ENCODE measurements around the gene NT5C3B. TPM values are rescaled to one million over a fixed set of nuclear protein-coding genes. Genes with fewer than 3 reads are reported as not detected.

Gene NT5C3B
- total RNA-seq, 4 donors from 2014 or later: 26.7 to 54.4 (median 49.2) TPM

- no peak for TF ChIP-seq CTCF (IDR thresholded peaks at IDR 0.05; ENCODE audit: low read depth)
Measured at GRCh38 chr17:41792845-41793783, 42.9 kb downstream of the NT5C3B start.

GRCh38 chr17:41787021-41787418 lies 49.0 kb downstream of the NT5C3B start:
- no peak for TF ChIP-seq CTCF (IDR thresholded peaks at IDR 0.05; ENCODE audit: low read depth)

GRCh38 chr17:41786227-41787020 lies 49.6 kb downstream of the NT5C3B start, which contains the start of gene JUP:
JUP (minus strand) TSS chr17:41786711; CDS start chr17:41771854, 14,857 bp downstream.
- no peak for TF ChIP-seq CTCF (IDR thresholded peaks at IDR 0.05; ENCODE audit: low read depth)

GRCh38 chr17:41785859-41786226 lies 50.2 kb downstream of the NT5C3B start:
- TF ChIP-seq CTCF (IDR thresholded peaks at IDR 0.05; ENCODE audit: low read depth): no peak

- no peak for TF ChIP-seq CTCF (IDR thresholded peaks at IDR 0.05; ENCODE audit: low read depth)
Measured at GRCh38 chr17:41785091-41785858, 50.8 kb downstream of the NT5C3B start.

- no peak for TF ChIP-seq CTCF (IDR thresholded peaks at IDR 0.05; ENCODE audit: low read depth)
Measured at GRCh38 chr17:41784207-41784744, 51.8 kb downstream of the NT5C3B start.

All from subcutaneous adipose tissue (tissue), 4 donors.